OCI-LY7 (cell line): ENCODE measurements around the gene GJC3. TPM values are rescaled to one million over a fixed set of nuclear protein-coding genes. Genes with fewer than 3 reads are reported as not detected.

Experiments
- small RNA-seq: library from RNA; depleted of rRNA; stranded (forward); fragments of <200 nt; gene quantifications from one replicate; pipeline ENCODE3, GENCODE V24; 2014
- total RNA-seq, 2 experiments: library from RNA; depleted of rRNA in 1 of 2; stranded (reverse); fragments of >200 nt in 1 of 2; shearing (Covaris generic) in 1 of 2; gene quantifications; 2 replicates each; pipeline ENCODE4 v1.2.3, GENCODE V29; 2014 to 2022

GJC3 gene
- total RNA-seq, 2 experiments from 2014 or later = not detected

Small RNA genes lying within 50 kb of the gene (small RNA-seq; reads per million reads assigned to genes)
- gene RF00019 = not detected
- gene RF00561 = not detected

Other genes with a start within 250 kb of the GJC3 start
- not detected in 2 replicates for gene CYP3A5, start 249.6 kb downstream of the GJC3 start, total RNA-seq (2014; rRNA removed; shearing (Covaris generic))
- not detected in 2 replicates for gene CYP3A5, start 249.6 kb downstream of the GJC3 start, total RNA-seq (2022)
- not detected in 2 replicates for gene CYP3A7, start 194.4 kb downstream of the GJC3 start, total RNA-seq (2014; rRNA removed; shearing (Covaris generic))
- not detected in 2 replicates for gene CYP3A7, start 194.4 kb downstream of the GJC3 start, total RNA-seq (2022)
- not detected in 2 replicates for gene CYP3A4, start 145.4 kb downstream of the GJC3 start, total RNA-seq (2014; rRNA removed; shearing (Covaris generic))
- gene CYP3A4, start 145.4 kb downstream of the GJC3 start, total RNA-seq (2022) = not detected in 2 replicates
- gene CYP3A43, start 101.6 kb downstream of the GJC3 start, total RNA-seq (2014; rRNA removed; shearing (Covaris generic)) = not detected in 2 replicates
- gene CYP3A43, start 101.6 kb downstream of the GJC3 start, total RNA-seq (2022) = not detected in 2 replicates
- gene OR2AE1, start 52.6 kb downstream of the GJC3 start, total RNA-seq (2014; rRNA removed; shearing (Covaris generic)) = not detected in 2 replicates
- gene OR2AE1, start 52.6 kb downstream of the GJC3 start, total RNA-seq (2022) = not detected in 2 replicates
- 7.5 and 12.8 TPM in 2 replicates for gene TRIM4, start 10.1 kb downstream of the GJC3 start, total RNA-seq (2014; rRNA removed; shearing (Covaris generic))
- gene TRIM4, start 10.1 kb downstream of the GJC3 start, total RNA-seq (2022) = 22.3 and 22.5 TPM in 2 replicates
- gene AZGP1, start 46.4 kb upstream of the GJC3 start, total RNA-seq (2014; rRNA removed; shearing (Covaris generic)) = 0.60 and 2.1 TPM in 2 replicates
- 0.44 and 0.89 TPM in 2 replicates for gene AZGP1, start 46.4 kb upstream of the GJC3 start, total RNA-seq (2022)
- 20.2 and 21.4 TPM in 2 replicates for gene ZKSCAN1, start 86.0 kb upstream of the GJC3 start, total RNA-seq (2014; rRNA removed; shearing (Covaris generic))
- 48.1 and 55.4 TPM in 2 replicates for gene ZKSCAN1, start 86.0 kb upstream of the GJC3 start, total RNA-seq (2022)
- 5.6 and 9.7 TPM in 2 replicates for gene ZSCAN21, start 120.2 kb upstream of the GJC3 start, total RNA-seq (2014; rRNA removed; shearing (Covaris generic))
- 7.3 and 7.5 TPM in 2 replicates for gene ZSCAN21, start 120.2 kb upstream of the GJC3 start, total RNA-seq (2022)
- 19.8 and 21.8 TPM in 2 replicates for gene ZNF3, start 152.1 kb upstream of the GJC3 start, total RNA-seq (2014; rRNA removed; shearing (Covaris generic))
- 23.7 and 24.4 TPM in 2 replicates for gene ZNF3, start 152.1 kb upstream of the GJC3 start, total RNA-seq (2022)
- 57.6 and 60.5 TPM in 2 replicates for gene COPS6, start 159.3 kb upstream of the GJC3 start, total RNA-seq (2014; rRNA removed; shearing (Covaris generic))
- 93.3 and 96.0 TPM in 2 replicates for gene COPS6, start 159.3 kb upstream of the GJC3 start, total RNA-seq (2022)
- gene MCM7, start 171.8 kb upstream of the GJC3 start, total RNA-seq (2014; rRNA removed; shearing (Covaris generic)) = 424 and 475 TPM in 2 replicates
- gene MCM7, start 171.8 kb upstream of the GJC3 start, total RNA-seq (2022) = 423 and 443 TPM in 2 replicates
- 14.1 and 25.0 TPM in 2 replicates for gene AP4M1, start 172.0 kb upstream of the GJC3 start, total RNA-seq (2014; rRNA removed; shearing (Covaris generic))
- 29.3 and 33.8 TPM in 2 replicates for gene AP4M1, start 172.0 kb upstream of the GJC3 start, total RNA-seq (2022)
- 28.0 and 35.4 TPM in 2 replicates for gene TAF6, start 189.7 kb upstream of the GJC3 start, total RNA-seq (2014; rRNA removed; shearing (Covaris generic))
- 71.0 and 76.5 TPM in 2 replicates for gene TAF6, start 189.7 kb upstream of the GJC3 start, total RNA-seq (2022)
- 20.9 and 24.5 TPM in 2 replicates for gene CNPY4, start 190.0 kb upstream of the GJC3 start, total RNA-seq (2014; rRNA removed; shearing (Covaris generic))
- gene CNPY4, start 190.0 kb upstream of the GJC3 start, total RNA-seq (2022) = 25.8 and 26.7 TPM in 2 replicates
- 4.4 and 4.8 TPM in 2 replicates for gene MBLAC1, start 197.3 kb upstream of the GJC3 start, total RNA-seq (2014; rRNA removed; shearing (Covaris generic))
- 3.7 and 4.5 TPM in 2 replicates for gene MBLAC1, start 197.3 kb upstream of the GJC3 start, total RNA-seq (2022)
- 243 and 263 TPM in 2 replicates for gene LAMTOR4, start 219.3 kb upstream of the GJC3 start, total RNA-seq (2014; rRNA removed; shearing (Covaris generic))
- gene LAMTOR4, start 219.3 kb upstream of the GJC3 start, total RNA-seq (2022) = 207 and 237 TPM in 2 replicates
- gene TRAPPC14, start 229.1 kb upstream of the GJC3 start, total RNA-seq (2014; rRNA removed; shearing (Covaris generic)) = 30.6 and 38.8 TPM in 2 replicates
- 41.6 and 49.9 TPM in 2 replicates for gene TRAPPC14, start 229.1 kb upstream of the GJC3 start, total RNA-seq (2022)
- 3.9 and 4.6 TPM in 2 replicates for gene GAL3ST4, start 239.0 kb upstream of the GJC3 start, total RNA-seq (2014; rRNA removed; shearing (Covaris generic))
- gene GAL3ST4, start 239.0 kb upstream of the GJC3 start, total RNA-seq (2022) = 5.2 and 6.1 TPM in 2 replicates
- 20.2 and 33.2 TPM in 2 replicates for gene GPC2, start 247.8 kb upstream of the GJC3 start, total RNA-seq (2014; rRNA removed; shearing (Covaris generic))
- gene GPC2, start 247.8 kb upstream of the GJC3 start, total RNA-seq (2022) = 23.2 and 31.7 TPM in 2 replicates
- gene STAG3, start 248.3 kb upstream of the GJC3 start, total RNA-seq (2014; rRNA removed; shearing (Covaris generic)) = 56.1 and 82.8 TPM in 2 replicates
- gene STAG3, start 248.3 kb upstream of the GJC3 start, total RNA-seq (2022) = 70.2 and 79.2 TPM in 2 replicates